Endothelial cell of umbilical vein (primary cell): ENCODE data around the gene AUTS2. TPM values are rescaled to one million over a fixed set of nuclear protein-coding genes. Genes with fewer than 3 reads are reported as not detected.

Source experiments
- BruUV-seq: library from RNA; stranded (reverse); fragments of 400-500 nt; replicated peaks from 2 replicates; lab custom pipeline; 2021; lab: Mats Ljungman, UMichigan
- CTCF ChIA-PET: fragments of 300-600, 350-600 bp; sonication (Branson Sonifier 250); formaldehyde crosslinking; loops from one replicate; lab custom pipeline; 2021; ENCODE audit warnings: antibody characterized with exemption, inconsistent platforms; lab: Charles Lee
- POLR2A ChIA-PET: fragments of 300-600, 350-600 bp; sonication (Branson Sonifier 250); formaldehyde crosslinking; loops from one replicate; lab custom pipeline; 2021; ENCODE audit warnings: antibody characterized with exemption, inconsistent platforms; lab: Charles Lee
- DNase-seq: peaks from one replicate; pipeline ENCODE4 v3.0.0-alpha.2; 2011; ENCODE audit warnings: low read depth, low spot score
- FAIRE-seq: peaks from 2 replicates; lab custom pipeline; 2011; peaks lifted over from hg19 to GRCh38; lab: Jason Lieb, UNC
- H2AFZ ChIP-seq: 2 replicates; pipeline ENCODE4 v1.6.0; 2012; ENCODE audit warnings: low read depth, low read length, control low read depth, inconsistent platforms
- H3K27ac ChIP-seq: 2 replicates; pipeline ENCODE4 v1.5.1; 2011; ENCODE audit warnings: low read depth, mild to moderate bottlenecking, control low read depth, low read length, moderate library complexity; ENCODE audit not compliant: insufficient read depth
- H3K27me3 ChIP-seq, 2 experiments: 2 replicates each; pipeline versions ENCODE4 v1.6.0 to v1.6.1; 2011; ENCODE audit warnings: low read length in 2 of 2, mixed read lengths in 1 of 2; ENCODE audit not compliant: control insufficient read depth in 2 of 2, insufficient read depth in 2 of 2
- H3K36me3 ChIP-seq, 2 experiments: 2 replicates in 1 of 2; 3 replicates in 1 of 2; pipeline ENCODE4 v1.5.1; 2011; ENCODE audit warnings: low read length in 2 of 2, mild to moderate bottlenecking in 1 of 2, moderate library complexity in 1 of 2; ENCODE audit not compliant: control insufficient read depth in 2 of 2, insufficient read depth in 2 of 2; ENCODE audit errors: extremely low read depth in 1 of 2
- H3K4me1 ChIP-seq: 3 replicates; pipeline ENCODE4 v1.5.1; 2011; ENCODE audit warnings: mild to moderate bottlenecking, low read length; ENCODE audit not compliant: control insufficient read depth, insufficient read depth; ENCODE audit errors: extremely low read depth
- H3K4me2 ChIP-seq: 2 replicates; pipeline ENCODE4 v1.6.1; 2011; ENCODE audit warnings: low read length, control low read depth, mixed read lengths; ENCODE audit not compliant: insufficient read depth
- H3K4me3 ChIP-seq, 3 experiments: fragments of 200-600 bp in 1 of 3; sonication (generic), shearing (Covaris generic) in 1 of 3; replicated peaks in 1 of 3; 2 replicates each; pipeline ENCODE4 v1.5.1; 2011 to 2016; ENCODE audit warnings: control low read depth in 3 of 3, low read length in 3 of 3, mild to moderate bottlenecking in 2 of 3, inconsistent platforms in 1 of 3, low read depth in 1 of 3, moderate library complexity in 1 of 3; ENCODE audit not compliant: insufficient read depth in 1 of 3
- H3K79me2 ChIP-seq: 2 replicates; pipeline ENCODE4 v1.6.0; 2012; ENCODE audit warnings: low read length, inconsistent platforms; ENCODE audit not compliant: control insufficient read depth, insufficient read depth
- H3K9ac ChIP-seq: replicated peaks from 2 replicates; pipeline ENCODE3; 2011; ENCODE audit warnings: low read length, control low read depth; ENCODE audit not compliant: insufficient read depth; ENCODE audit errors: extremely low read depth
- H3K9me1 ChIP-seq: replicated peaks from 3 replicates; pipeline ENCODE4 v1.6.0; 2011; ENCODE audit warnings: mild to moderate bottlenecking, low read length; ENCODE audit not compliant: control insufficient read depth, insufficient read depth; ENCODE audit errors: extremely low read depth
- H3K9me3 ChIP-seq: replicated peaks from 2 replicates; pipeline ENCODE4 v1.5.1; 2012; ENCODE audit warnings: low read length, inconsistent platforms; ENCODE audit not compliant: control insufficient read depth, insufficient read depth
- H4K20me1 ChIP-seq: replicated peaks from 2 replicates; pipeline ENCODE3; 2011; ENCODE audit warnings: mild to moderate bottlenecking, low read length; ENCODE audit not compliant: control insufficient read depth, insufficient read depth; ENCODE audit errors: extremely low read depth
- CTCF ChIP-seq, 2 donors: IDR thresholded peaks; 1 replicate in 1 of 2; 2 replicates in 1 of 2; pipeline ENCODE4 v1.5.1; 2011; ENCODE audit warnings: low read length in 2 of 2, mild to moderate bottlenecking in 2 of 2, moderate library complexity in 2 of 2, control low read depth in 1 of 2, inconsistent platforms in 1 of 2, low read depth in 1 of 2; ENCODE audit not compliant: insufficient read depth in 1 of 2; ENCODE audit errors: extremely low read depth in 1 of 2
- EZH2 ChIP-seq: IDR thresholded peaks from 2 replicates; pipeline ENCODE4 v1.6.1; 2012; ENCODE audit warnings: borderline replicate concordance, low read depth, mild to moderate bottlenecking, moderate library complexity, low read length, inconsistent platforms; ENCODE audit not compliant: severe bottlenecking
- FOS ChIP-seq: IDR thresholded peaks from 2 replicates; pipeline ENCODE4 v1.6.1; 2011; ENCODE audit warnings: mild to moderate bottlenecking, low read length, moderate library complexity, borderline replicate concordance; ENCODE audit not compliant: insufficient read depth
- GATA2 ChIP-seq: IDR thresholded peaks from 2 replicates; pipeline ENCODE4 v1.7.0; 2011; ENCODE audit warnings: low read depth, mild to moderate bottlenecking, moderate library complexity, mixed read lengths, low read length; ENCODE audit not compliant: insufficient read length, insufficient read depth
- JUN ChIP-seq: IDR thresholded peaks from 2 replicates; pipeline ENCODE4 v1.6.1; 2011; ENCODE audit warnings: borderline replicate concordance, low read depth; ENCODE audit not compliant: insufficient read length, insufficient read depth
- MAX ChIP-seq: IDR thresholded peaks from 2 replicates; pipeline ENCODE4 v1.6.1; 2011; ENCODE audit not compliant: insufficient read depth, insufficient read length
- MYC ChIP-seq: IDR thresholded peaks from one replicate; pipeline ENCODE4 v1.6.1; 2011; ENCODE audit warnings: mild to moderate bottlenecking, low read depth, low read length
- POLR2A ChIP-seq: IDR thresholded peaks from 2 replicates; pipeline ENCODE4 v1.6.1; 2012; ENCODE audit warnings: low read depth, mild to moderate bottlenecking, control low read depth, low read length
- POLR2AphosphoS5 ChIP-seq: IDR thresholded peaks from 2 replicates; pipeline ENCODE4 v1.6.1; 2012; ENCODE audit warnings: low read depth, mild to moderate bottlenecking, control low read depth, low read length, moderate library complexity; ENCODE audit not compliant: insufficient read depth
- dilution Hi-C: fragments of 300-500 bp; cut with MboI; formaldehyde crosslinking; loops from one replicate; pipeline ENCODE4 v1.15.0; 2019; ENCODE audit warnings: low sequenced_read_pairs; ENCODE audit not compliant: extremely low pct_ligation_motif_present
- intact Hi-C: fragments of 100-400 bp; cut with micrococcal nuclease; formaldehyde crosslinking; loops from one replicate; pipeline ENCODE4 v1.10.0; 2022
- polyA plus RNA-seq, 4 experiments: library from polyadenylated mRNA; depleted of rRNA in 3 of 4; stranded (reverse) in 3 of 4; unstranded in 1 of 4; fragments of >200 nt; gene quantifications; 2 replicates each; pipeline versions ENCODE4 v1.2.1 to v1.2.3, GENCODE V29; 2011 to 2012; ENCODE audit warnings: missing spikeins in 1 of 4
- total RNA-seq: library from RNA; stranded (reverse); gene quantifications from 2 replicates; pipeline ENCODE4 v1.2.3, GENCODE V29; 2021

Gene AUTS2
- total and polyA plus RNA-seq, 2 donors (not counting 3 experiments of a cell fraction or from before 2014, with no cell fraction given), result 0.59 to 8.0 TPM

- ChIA-PET POLR2A (no interaction called here), CTCF (no interaction called here)
- Histone ChIP-seq H3K27me3 (peaks cover 22% of the 10 kb centered on the region in 2 experiments), H3K9me3 (no peaks in the 10 kb centered on the region), H3K4me2 (peak overlapping the region; percentile 30), H3K27ac (no peak overlapping the region), H2AFZ (peak overlapping the region; percentile 19), H3K36me3 (no peaks in the 10 kb centered on the region), H3K4me3 (peak overlapping the region in 2 of 3 experiments; percentile 25 to 27), H3K9me1 (no peaks in the 10 kb centered on the region), H3K4me1 (no peaks in the 10 kb centered on the region), H3K9ac (peak overlapping the region; percentile 15), H4K20me1 (no peaks in the 10 kb centered on the region), H3K79me2 (no peaks in the 10 kb centered on the region)
- TF ChIP-seq POLR2AphosphoS5 (no peak), JUN (no peak), EZH2 (no peak), MAX (no peak), GATA2 (no peak), FOS (no peak), CTCF (IDR thresholded peaks at IDR 0.05; ENCODE audit: extremely low read depth in 1 of 2, insufficient read depth in 1 of 2, low read depth in 1 of 2, low read length in 2 of 2) (no peak), POLR2A (no peak), MYC (no peak)
- DNase-seq, result no peak
- intact Hi-C loops (loop anchor here (2.0 to 10.0 kb wide), 3 partner anchors 499 to 1095 kb away; partner anchors contain the start of gene AUTS2), dilution Hi-C loops (no loop called here)
- BruUV-seq, result no TSS peak
- FAIRE-seq, result no peak
Measured at GRCh38 chr7:70693686-70694433, 1095.6 kb downstream of the AUTS2 start.
